ENCODE measurements around the gene PSMB10.

GRCh38 chr16:67967183-67967957 lies 30.7 kb upstream of the PSMB10 start:
- TF ChIP-seq POLR2AphosphoS5 (IDR thresholded peaks at IDR 0.05; ENCODE audit: low read depth, low read length): no peak
- no peak; the same call in 1 of the 2 replicates for TF ChIP-seq MAX (IDR thresholded peaks at IDR 0.05)
- TF ChIP-seq CTCF (IDR thresholded peaks at IDR 0.05 in 2 of 3, conservative IDR thresholded peaks at IDR 0.05 in 1 of 3; ENCODE audit: borderline replicate concordance in 1 of 3, insufficient read depth in 1 of 3, low read depth in 2 of 3, low read length in 2 of 3): no peak
- no peak for TF ChIP-seq RAD21 (IDR thresholded peaks at IDR 0.05; ENCODE audit: low read depth)
- no peak for TF ChIP-seq POLR2A (IDR thresholded peaks at IDR 0.05; ENCODE audit: borderline replicate concordance, extremely low read depth, insufficient read depth, insufficient read length)
- TF ChIP-seq SRF (IDR thresholded peaks at IDR 0.05; ENCODE audit: low read depth): no peak
- no peak for TF ChIP-seq CEBPB (IDR thresholded peaks at IDR 0.05; ENCODE audit: low read depth)
- TF ChIP-seq YY1 (IDR thresholded peaks at IDR 0.05; ENCODE audit: extremely low read depth, insufficient replicate concordance, low read depth, low read length): no peak
- no peak for TF ChIP-seq ZFX (IDR thresholded peaks at IDR 0.05)
- no peak for TF ChIP-seq EZH2 (IDR thresholded peaks at IDR 0.05)
- TF ChIP-seq EZH2phosphoT487 (IDR thresholded peaks at IDR 0.05; ENCODE audit: borderline replicate concordance): no peak

Measured in HCT116 (cell line).